Esophagus squamous epithelium (tissue), 5 donors: ENCODE results near the gene MICAL1. TPM values are rescaled to one million over a fixed set of nuclear protein-coding genes. Genes with fewer than 3 reads are reported as not detected.
A peak's percentile ranks its signal among the peaks of the same experiment; 100 is the strongest.

Experiments
- DNase-seq: peaks from one replicate; lab custom pipeline; 2025; lab: John Stamatoyannopoulos, UW
- H3K27ac ChIP-seq, 4 donors: fragments of 200-600 bp; sonication (generic); one replicate each; pipeline ENCODE4 v1.5.1; 2016 to 2019; ENCODE audit warnings: mild to moderate bottlenecking in 1 of 4
- H3K27me3 ChIP-seq, 4 donors: fragments of 200-600 bp; sonication (generic); 1 replicate in 3 of 4; 2 replicates in 1 of 4; pipeline versions ENCODE4 v1.5.1 to v1.6.0; 2017 to 2021; ENCODE audit warnings: antibody characterized with exemption in 1 of 4
- H3K36me3 ChIP-seq, 3 donors: fragments of 200-600 bp; sonication (generic); one replicate each; pipeline ENCODE4 v1.5.1; 2016 to 2019
- H3K4me1 ChIP-seq, 3 donors: fragments of 200-600 bp; sonication (generic); one replicate each; pipeline ENCODE4 v1.5.1; 2017 to 2019
- H3K4me3 ChIP-seq, 4 donors: fragments of 200-600 bp; sonication (generic); 1 replicate in 3 of 4; 2 replicates in 1 of 4; pipeline ENCODE4 v1.5.1; 2016 to 2019; ENCODE audit warnings: mild to moderate bottlenecking in 2 of 4, moderate library complexity in 1 of 4
- H3K9me3 ChIP-seq, 3 donors: fragments of 200-600 bp; sonication (generic); one replicate each; pipeline ENCODE4 v1.5.1; 2016 to 2019
- POLR2A ChIP-seq, 4 donors: fragments of 450-650 bp; IDR thresholded peaks; one replicate each; pipeline ENCODE4 v1.6.1; 2017; ENCODE audit warnings: antibody characterized with exemption in 4 of 4, mild to moderate bottlenecking in 4 of 4, moderate library complexity in 3 of 4
- WGBS, 2 donors: methylation state at CpG; one replicate each; pipeline ENCODE4 v1.1.5; 2018; 5-methylcytosine and 5-hydroxymethylcytosine counted together
- intact Hi-C: fragments of 100-400 bp; cut with DNase I; formaldehyde crosslinking; loops from one replicate; pipeline ENCODE4 v1.15.0; 2022
- total RNA-seq, 4 donors: library from RNA; depleted of rRNA; stranded (reverse); fragments of >200 nt; gene quantifications; one replicate each; pipeline ENCODE4 v1.1.0, GENCODE V29; 2016
- TF ChIP-seq, protein P1 (sequence below), 6 experiments: fragments of 450-650 bp in 4 of 6; fragments of 200-600 bp in 2 of 6; sonication (generic) in 2 of 6; IDR thresholded peaks; one replicate each; pipeline ENCODE4 v1.5.1; 2016 to 2019; ENCODE audit warnings: antibody characterized with exemption in 6 of 6, mild to moderate bottlenecking in 4 of 6, moderate library complexity in 4 of 6
- donor health status: DM: yes; HTN: yes; CAD: no.

MICAL1 gene
- total RNA-seq, 4 donors from 2014 or later: 11.9 to 20.0 (median 12.6) TPM

DNA sequence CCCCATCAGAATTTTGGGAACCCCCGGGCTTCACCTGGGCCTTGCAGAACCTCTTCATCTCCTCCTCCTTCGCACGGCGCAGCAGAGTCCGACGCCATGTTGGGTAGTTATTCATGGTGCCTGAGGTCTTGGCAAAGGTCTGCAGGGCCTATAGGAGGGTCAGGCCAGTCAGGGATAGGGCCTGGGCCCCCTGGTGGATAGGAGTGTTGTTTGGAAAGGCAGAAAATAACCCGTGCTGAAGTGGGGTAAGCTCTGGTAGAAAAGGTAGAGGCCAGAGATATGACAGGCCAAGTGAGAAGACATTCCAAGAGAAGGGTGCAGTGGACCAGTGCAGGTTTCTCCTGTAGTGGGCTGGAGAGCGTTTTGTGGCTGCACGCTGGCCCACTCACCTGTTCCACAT is 10.2 kb downstream of the MICAL1 start:
- Histone ChIP-seq H3K27ac (no peak overlapping the region), H3K4me3 (no peak overlapping the region), H3K36me3 (peaks cover 0 to 48% (median 11%) of the 10 kb centered on the region in 3 donors), H3K27me3 (no peaks in the 10 kb centered on the region), H3K4me1 (peaks cover 9 to 50% (median 12%) of the 10 kb centered on the region in 3 donors), H3K9me3 (no peaks in the 10 kb centered on the region)
- TF ChIP-seq POLR2A (IDR thresholded peaks at IDR 0.05): no peak
- TF ChIP-seq, protein P1, sequence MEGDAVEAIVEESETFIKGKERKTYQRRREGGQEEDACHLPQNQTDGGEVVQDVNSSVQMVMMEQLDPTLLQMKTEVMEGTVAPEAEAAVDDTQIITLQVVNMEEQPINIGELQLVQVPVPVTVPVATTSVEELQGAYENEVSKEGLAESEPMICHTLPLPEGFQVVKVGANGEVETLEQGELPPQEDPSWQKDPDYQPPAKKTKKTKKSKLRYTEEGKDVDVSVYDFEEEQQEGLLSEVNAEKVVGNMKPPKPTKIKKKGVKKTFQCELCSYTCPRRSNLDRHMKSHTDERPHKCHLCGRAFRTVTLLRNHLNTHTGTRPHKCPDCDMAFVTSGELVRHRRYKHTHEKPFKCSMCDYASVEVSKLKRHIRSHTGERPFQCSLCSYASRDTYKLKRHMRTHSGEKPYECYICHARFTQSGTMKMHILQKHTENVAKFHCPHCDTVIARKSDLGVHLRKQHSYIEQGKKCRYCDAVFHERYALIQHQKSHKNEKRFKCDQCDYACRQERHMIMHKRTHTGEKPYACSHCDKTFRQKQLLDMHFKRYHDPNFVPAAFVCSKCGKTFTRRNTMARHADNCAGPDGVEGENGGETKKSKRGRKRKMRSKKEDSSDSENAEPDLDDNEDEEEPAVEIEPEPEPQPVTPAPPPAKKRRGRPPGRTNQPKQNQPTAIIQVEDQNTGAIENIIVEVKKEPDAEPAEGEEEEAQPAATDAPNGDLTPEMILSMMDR (IDR thresholded peaks at IDR 0.05): no peak
- no peak for DNase-seq
- WGBS, 2 donors: 75 to 79% methylated on average over 4 to 7 of the region's 9 CpGs
- intact Hi-C loops: no loop called here

DNA sequence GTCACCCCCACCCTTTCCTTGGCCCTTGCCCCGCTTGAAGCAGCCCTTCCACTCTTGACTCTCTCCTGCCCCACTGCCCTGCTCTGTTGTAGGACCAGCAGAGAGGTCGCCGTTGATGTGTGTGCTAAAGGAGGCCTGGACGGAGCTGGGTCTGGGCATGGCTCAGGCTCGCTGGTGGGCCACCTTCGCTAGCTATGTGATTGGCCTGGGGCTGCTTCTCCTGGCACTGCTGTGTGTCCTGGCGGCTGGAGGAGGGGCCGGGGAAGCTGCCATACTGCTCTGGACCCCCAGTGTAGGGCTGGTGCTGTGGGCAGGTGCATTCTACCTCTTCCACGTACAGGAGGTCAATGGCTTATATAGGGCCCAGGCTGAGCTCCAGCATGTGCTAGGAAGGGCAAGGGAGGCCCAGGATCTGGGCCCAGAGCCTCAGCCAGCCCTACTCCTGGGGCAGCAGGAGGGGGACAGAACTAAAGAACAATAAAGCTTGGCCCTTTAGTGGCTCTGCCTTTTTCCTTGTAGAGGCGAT is 12.1 kb downstream of the MICAL1 start:
- Histone ChIP-seq H3K27ac (no peak overlapping the region), H3K4me3 (no peak overlapping the region), H3K4me1 (peaks cover 9 to 55% (median 19%) of the 10 kb centered on the region in 3 donors), H3K9me3 (no peaks in the 10 kb centered on the region), H3K27me3 (no peaks in the 10 kb centered on the region), H3K36me3 (peaks cover 0 to 48% (median 11%) of the 10 kb centered on the region in 3 donors)
- intact Hi-C loops: no loop called here
- TF ChIP-seq, protein P1 (IDR thresholded peaks at IDR 0.05): no peak
- no peak for TF ChIP-seq POLR2A (IDR thresholded peaks at IDR 0.05)
- DNase-seq: no peak
- 100% methylated on average over 1 of the region's 10 CpGs; no CpG with 5 or more reads in 1 of the 2 donors for WGBS, 2 donors

DNA sequence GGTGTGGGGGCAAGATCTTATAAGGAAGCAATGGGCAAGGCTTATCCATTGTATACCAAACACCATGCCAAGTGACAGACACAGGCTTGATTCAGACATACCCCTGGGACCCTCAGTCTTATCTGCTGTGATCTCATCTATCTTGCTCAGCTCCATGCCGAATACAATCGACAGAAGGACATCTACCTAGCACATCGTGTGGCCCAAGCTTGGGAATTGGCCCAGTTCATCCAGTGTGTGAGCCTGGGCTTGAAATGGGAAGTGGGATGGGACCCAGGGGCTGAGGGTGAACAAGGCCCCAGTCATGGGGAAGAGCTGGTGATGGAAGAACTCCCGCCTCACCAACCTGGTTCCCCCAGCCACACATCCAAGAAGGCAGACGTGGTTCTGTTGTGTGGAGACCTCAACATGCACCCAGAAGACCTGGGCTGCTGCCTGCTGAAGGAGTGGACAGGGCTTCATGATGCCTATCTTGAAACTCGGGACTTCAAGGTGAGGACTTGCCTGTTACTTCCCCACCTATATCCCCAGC is 13.1 kb downstream of the MICAL1 start:
- Histone ChIP-seq H3K27me3 (no peaks in the 10 kb centered on the region), H3K36me3 (peaks cover 0 to 48% (median 11%) of the 10 kb centered on the region in 3 donors)
- intact Hi-C loops: no loop called here

DNA sequence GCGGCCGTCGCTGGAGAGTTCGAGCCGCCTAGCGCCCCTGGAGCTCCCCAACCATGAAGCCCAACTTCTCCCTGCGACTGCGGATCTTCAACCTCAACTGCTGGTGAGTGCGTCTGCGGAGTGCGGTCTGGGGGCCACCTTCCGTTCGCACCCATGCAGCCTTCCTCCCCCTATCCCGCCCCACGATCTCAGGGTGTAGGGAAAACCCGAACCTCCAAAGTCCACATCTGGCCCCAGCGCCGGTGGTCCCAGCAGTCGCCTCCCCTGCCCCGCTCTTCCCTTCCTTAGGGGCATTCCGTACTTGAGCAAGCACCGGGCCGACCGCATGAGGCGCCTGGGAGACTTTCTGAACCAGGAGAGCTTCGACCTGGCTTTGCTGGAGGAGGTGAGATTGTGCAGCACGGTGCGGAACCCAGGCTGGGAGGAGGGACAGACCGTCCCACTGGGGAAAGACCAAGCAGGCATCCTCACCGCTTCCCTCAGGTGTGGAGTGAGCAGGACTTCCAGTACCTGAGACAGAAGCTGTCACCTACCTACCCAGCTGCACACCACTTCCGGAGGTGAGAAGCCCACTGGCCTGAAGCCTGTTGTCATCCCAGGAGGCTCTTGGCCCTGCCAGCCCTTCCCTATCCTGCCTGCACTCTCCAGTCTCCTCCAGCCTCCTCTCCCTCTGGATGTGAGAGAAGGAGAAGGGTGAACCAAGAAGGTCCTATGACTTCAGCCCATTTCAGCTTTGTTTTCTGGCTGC is 14.3 kb downstream of the MICAL1 start:
- 2 to 4% methylated on average over 7 to 12 of the region's 31 CpGs for WGBS, 2 donors
- no peak for DNase-seq

More for the DNA sequence above, 13.1 kb downstream of the MICAL1 start:
- 84 to 94% methylated on average over 3 to 6 of the region's 6 CpGs for WGBS, 2 donors
- H3K27ac ChIP-seq: peak overlapping the region in 1 of 4 donors; percentile 2
- H3K4me3 ChIP-seq: peak overlapping the region in 1 of 4 donors; percentile 92
- H3K4me1 ChIP-seq: peaks cover 9 to 55% (median 19%) of the 10 kb centered on the region in 3 donors
- no peak for DNase-seq
- no peaks in the 10 kb centered on the region for H3K9me3 ChIP-seq
- no peak for TF ChIP-seq POLR2A (IDR thresholded peaks at IDR 0.05)
- TF ChIP-seq, protein P1 (IDR thresholded peaks at IDR 0.05): no peak

More for the DNA sequence above, 14.3 kb downstream of the MICAL1 start:
- Histone ChIP-seq H3K4me3 (peak overlapping the region; percentile 66 to 92 (median 81)), H3K27ac (peak overlapping the region; percentile 85 to 92 (median 88)), H3K9me3 (no peaks in the 10 kb centered on the region), H3K36me3 (peaks cover 0 to 39% (median 11%) of the 10 kb centered on the region in 3 donors), H3K27me3 (no peaks in the 10 kb centered on the region), H3K4me1 (peaks cover 9 to 55% (median 19%) of the 10 kb centered on the region in 3 donors)
- intact Hi-C loops: no loop called here
- TF ChIP-seq, protein P1 (IDR thresholded peaks at IDR 0.05): peak in 1 of 6 experiments; percentile 11
- no peak for TF ChIP-seq POLR2A (IDR thresholded peaks at IDR 0.05)
